GM19043 (cell line): ENCODE measurements around the gene ATP4A.

Source experiments
- ATAC-seq: cut with Tn5 transposase; IDR thresholded peaks from one replicate; pipeline ENCODE4 v1.9.1; 2021; ENCODE audit warnings: low read depth; ENCODE audit not compliant: unreplicated experiment

The ATP4A gene

GRCh38 chr19:35508129-35508528, 55.3 kb downstream of the ATP4A start:
- no peak for ATAC-seq

GRCh38 chr19:35507561-35507960, 55.9 kb downstream of the ATP4A start:
- ATAC-seq: no peak

GRCh38 chr19:35506011-35506410, 57.4 kb downstream of the ATP4A start:
- ATAC-seq: no peak

- no peak for ATAC-seq
Observed at GRCh38 chr19:35502751-35503150, 60.7 kb downstream of the ATP4A start.

- ATAC-seq: no peak
Observed at GRCh38 chr19:35501684-35502083, 61.8 kb downstream of the ATP4A start.

- ATAC-seq: no peak
Observed at GRCh38 chr19:35500611-35501010, 62.8 kb downstream of the ATP4A start.
